Activated CD4-positive, alpha-beta T cell treated with anti-CD3 and anti-CD28 coated beads for 4 hours (primary cell): ENCODE results near the gene ZSCAN1.
A peak's percentile ranks its signal among the peaks of the same experiment; 100 is the strongest.

Source experiments
- DNase-seq, 2 donors: peaks; one replicate each; pipeline ENCODE4 v3.0.0-alpha.2; 2020

ZSCAN1 gene

GRCh38 chr19:58042495-58043340 is 8.9 kb downstream of the ZSCAN1 start:
- no peak for DNase-seq

GRCh38 chr19:58044391-58044790 is 10.6 kb downstream of the ZSCAN1 start:
- no peak for DNase-seq

- no peak for DNase-seq
Observed at GRCh38 chr19:58044886-58045285, 11.1 kb downstream of the ZSCAN1 start.

- no peak for DNase-seq
Observed at GRCh38 chr19:58045411-58046050, 11.7 kb downstream of the ZSCAN1 start.

GRCh38 chr19:58046856-58047255 is 13.0 kb downstream of the ZSCAN1 start:
- DNase-seq, result no peak

- DNase-seq, result no peak
Observed at GRCh38 chr19:58047672-58048071, 13.8 kb downstream of the ZSCAN1 start.

- no peak for DNase-seq
Observed at GRCh38 chr19:58052256-58052655, 18.4 kb downstream of the ZSCAN1 start.

- DNase-seq, result no peak
Observed at GRCh38 chr19:58053480-58054156, 19.8 kb downstream of the ZSCAN1 start.

- no peak for DNase-seq
Observed at GRCh38 chr19:58054901-58055874, 21.4 kb downstream of the ZSCAN1 start.

- no peak for DNase-seq
Observed at GRCh38 chr19:58056261-58056660, 22.4 kb downstream of the ZSCAN1 start.

GRCh38 chr19:58056861-58057260 is 23.0 kb downstream of the ZSCAN1 start:
- no peak for DNase-seq

- no peak for DNase-seq
Observed at GRCh38 chr19:58058467-58058866, 24.6 kb downstream of the ZSCAN1 start.

GRCh38 chr19:58059003-58059670 is 25.3 kb downstream of the ZSCAN1 start, which contains the start of gene ZNF135:
ZNF135 (plus strand) TSS chr19:58059282; CDS start chr19:58060003, 721 bp downstream.
- peak; percentile 34 to 44 for DNase-seq

- no peak for DNase-seq
Observed at GRCh38 chr19:58059671-58060078, 25.9 kb downstream of the ZSCAN1 start.

GRCh38 chr19:58060231-58060630 is 26.4 kb downstream of the ZSCAN1 start:
- DNase-seq, result no peak

GRCh38 chr19:58063712-58064111 is 29.9 kb downstream of the ZSCAN1 start:
- DNase-seq, result no peak

- no peak for DNase-seq
Observed at GRCh38 chr19:58067240-58067912, 33.6 kb downstream of the ZSCAN1 start.

GRCh38 chr19:58079792-58080191 is 46.0 kb downstream of the ZSCAN1 start:
- DNase-seq, result no peak

- DNase-seq, result no peak
Observed at GRCh38 chr19:58083021-58083420, 49.2 kb downstream of the ZSCAN1 start.

GRCh38 chr19:58084596-58085347 is 50.9 kb downstream of the ZSCAN1 start:
- DNase-seq, result no peak
